HL-60 (cell line): ENCODE data around the gene SLC6A7.

ENCODE experiments used
- DNase-seq, 2 experiments: peaks; one replicate each; pipeline ENCODE4 v3.0.0-alpha.2; 2010 to 2020; ENCODE audit warnings: low read depth in 1 of 2, low spot score in 1 of 2
- H3K27ac ChIP-seq: fragments of 250-450 bp; sonication (Bioruptor Pico); replicated peaks from 2 replicates; pipeline ENCODE4 v1.5.1; 2020; ENCODE audit warnings: mild to moderate bottlenecking, moderate library complexity
- H3K27me3 ChIP-seq: fragments of 250-450 bp; sonication (Bioruptor Pico); 2 replicates; pipeline ENCODE4 v1.5.1; 2021; ENCODE audit warnings: mild to moderate bottlenecking, moderate library complexity; ENCODE audit not compliant: insufficient read depth, poor library complexity, severe bottlenecking
- H3K4me3 ChIP-seq: replicated peaks from 2 replicates; pipeline ENCODE4 v1.5.1; 2011; ENCODE audit warnings: mild to moderate bottlenecking, control low read depth, low read length; ENCODE audit not compliant: insufficient read depth
- GABPA ChIP-seq: IDR thresholded peaks from 2 replicates; pipeline ENCODE4 v1.6.1; 2012; ENCODE audit warnings: low read depth
- POLR2AphosphoS5 ChIP-seq: IDR thresholded peaks from 2 replicates; pipeline ENCODE4 v1.6.1; 2012; ENCODE audit warnings: low read depth
- SPI1 ChIP-seq: IDR thresholded peaks from 2 replicates; pipeline ENCODE4 v1.6.1; 2012; ENCODE audit warnings: low read depth, mild to moderate bottlenecking, borderline replicate concordance
- TF ChIP-seq, protein P1 (sequence below): IDR thresholded peaks from one replicate; pipeline ENCODE4 v1.5.1; 2011; ENCODE audit warnings: low read length, control low read depth, inconsistent platforms; ENCODE audit not compliant: insufficient read depth
- TF ChIP-seq, protein P2 (sequence below): IDR thresholded peaks from 2 replicates; pipeline ENCODE4 v1.6.1; 2012; ENCODE audit warnings: low read depth; ENCODE audit not compliant: insufficient replicate concordance

The SLC6A7 gene

DNA sequence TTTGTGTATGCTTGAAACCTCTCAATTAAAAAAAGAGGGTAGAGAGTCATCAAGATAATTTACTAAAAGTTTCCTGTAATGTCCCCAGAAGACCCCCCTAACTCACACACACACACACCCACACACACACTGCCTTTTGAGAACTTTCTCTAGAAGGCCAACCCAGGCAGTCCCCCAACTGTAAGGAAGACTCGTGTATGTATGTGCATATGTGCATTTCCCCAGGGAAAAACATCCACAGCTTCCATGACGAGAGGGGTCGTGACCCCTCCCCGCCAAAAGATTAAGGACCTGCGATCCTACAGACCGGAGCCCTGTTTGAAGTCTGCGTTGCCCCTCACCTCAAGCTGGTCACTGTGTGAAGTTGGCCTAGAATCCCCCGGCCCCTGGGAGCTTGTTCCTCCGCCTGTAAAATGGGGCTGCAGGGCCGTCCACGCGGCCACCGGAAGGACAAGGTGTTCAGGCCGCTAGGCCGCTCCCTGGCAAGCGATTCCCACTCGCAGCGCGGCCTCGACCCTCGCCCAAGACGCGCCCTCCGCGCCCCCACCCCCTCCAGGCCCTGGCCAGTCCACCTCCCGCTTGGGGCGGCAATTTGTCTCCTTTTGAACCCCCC is 23.7 kb upstream of the SLC6A7 start:
- Histone ChIP-seq H3K27me3 (no peaks in the 10 kb centered on the region), H3K4me3 (no peak overlapping the region), H3K27ac (no peak overlapping the region)
- no peak for DNase-seq
- TF ChIP-seq, protein P1, sequence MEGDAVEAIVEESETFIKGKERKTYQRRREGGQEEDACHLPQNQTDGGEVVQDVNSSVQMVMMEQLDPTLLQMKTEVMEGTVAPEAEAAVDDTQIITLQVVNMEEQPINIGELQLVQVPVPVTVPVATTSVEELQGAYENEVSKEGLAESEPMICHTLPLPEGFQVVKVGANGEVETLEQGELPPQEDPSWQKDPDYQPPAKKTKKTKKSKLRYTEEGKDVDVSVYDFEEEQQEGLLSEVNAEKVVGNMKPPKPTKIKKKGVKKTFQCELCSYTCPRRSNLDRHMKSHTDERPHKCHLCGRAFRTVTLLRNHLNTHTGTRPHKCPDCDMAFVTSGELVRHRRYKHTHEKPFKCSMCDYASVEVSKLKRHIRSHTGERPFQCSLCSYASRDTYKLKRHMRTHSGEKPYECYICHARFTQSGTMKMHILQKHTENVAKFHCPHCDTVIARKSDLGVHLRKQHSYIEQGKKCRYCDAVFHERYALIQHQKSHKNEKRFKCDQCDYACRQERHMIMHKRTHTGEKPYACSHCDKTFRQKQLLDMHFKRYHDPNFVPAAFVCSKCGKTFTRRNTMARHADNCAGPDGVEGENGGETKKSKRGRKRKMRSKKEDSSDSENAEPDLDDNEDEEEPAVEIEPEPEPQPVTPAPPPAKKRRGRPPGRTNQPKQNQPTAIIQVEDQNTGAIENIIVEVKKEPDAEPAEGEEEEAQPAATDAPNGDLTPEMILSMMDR = no peak
- TF ChIP-seq GABPA (no peak), POLR2AphosphoS5 (no peak), SPI1 (no peak)
- TF ChIP-seq, protein P2, sequence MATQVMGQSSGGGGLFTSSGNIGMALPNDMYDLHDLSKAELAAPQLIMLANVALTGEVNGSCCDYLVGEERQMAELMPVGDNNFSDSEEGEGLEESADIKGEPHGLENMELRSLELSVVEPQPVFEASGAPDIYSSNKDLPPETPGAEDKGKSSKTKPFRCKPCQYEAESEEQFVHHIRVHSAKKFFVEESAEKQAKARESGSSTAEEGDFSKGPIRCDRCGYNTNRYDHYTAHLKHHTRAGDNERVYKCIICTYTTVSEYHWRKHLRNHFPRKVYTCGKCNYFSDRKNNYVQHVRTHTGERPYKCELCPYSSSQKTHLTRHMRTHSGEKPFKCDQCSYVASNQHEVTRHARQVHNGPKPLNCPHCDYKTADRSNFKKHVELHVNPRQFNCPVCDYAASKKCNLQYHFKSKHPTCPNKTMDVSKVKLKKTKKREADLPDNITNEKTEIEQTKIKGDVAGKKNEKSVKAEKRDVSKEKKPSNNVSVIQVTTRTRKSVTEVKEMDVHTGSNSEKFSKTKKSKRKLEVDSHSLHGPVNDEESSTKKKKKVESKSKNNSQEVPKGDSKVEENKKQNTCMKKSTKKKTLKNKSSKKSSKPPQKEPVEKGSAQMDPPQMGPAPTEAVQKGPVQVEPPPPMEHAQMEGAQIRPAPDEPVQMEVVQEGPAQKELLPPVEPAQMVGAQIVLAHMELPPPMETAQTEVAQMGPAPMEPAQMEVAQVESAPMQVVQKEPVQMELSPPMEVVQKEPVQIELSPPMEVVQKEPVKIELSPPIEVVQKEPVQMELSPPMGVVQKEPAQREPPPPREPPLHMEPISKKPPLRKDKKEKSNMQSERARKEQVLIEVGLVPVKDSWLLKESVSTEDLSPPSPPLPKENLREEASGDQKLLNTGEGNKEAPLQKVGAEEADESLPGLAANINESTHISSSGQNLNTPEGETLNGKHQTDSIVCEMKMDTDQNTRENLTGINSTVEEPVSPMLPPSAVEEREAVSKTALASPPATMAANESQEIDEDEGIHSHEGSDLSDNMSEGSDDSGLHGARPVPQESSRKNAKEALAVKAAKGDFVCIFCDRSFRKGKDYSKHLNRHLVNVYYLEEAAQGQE = no peak

DNA sequence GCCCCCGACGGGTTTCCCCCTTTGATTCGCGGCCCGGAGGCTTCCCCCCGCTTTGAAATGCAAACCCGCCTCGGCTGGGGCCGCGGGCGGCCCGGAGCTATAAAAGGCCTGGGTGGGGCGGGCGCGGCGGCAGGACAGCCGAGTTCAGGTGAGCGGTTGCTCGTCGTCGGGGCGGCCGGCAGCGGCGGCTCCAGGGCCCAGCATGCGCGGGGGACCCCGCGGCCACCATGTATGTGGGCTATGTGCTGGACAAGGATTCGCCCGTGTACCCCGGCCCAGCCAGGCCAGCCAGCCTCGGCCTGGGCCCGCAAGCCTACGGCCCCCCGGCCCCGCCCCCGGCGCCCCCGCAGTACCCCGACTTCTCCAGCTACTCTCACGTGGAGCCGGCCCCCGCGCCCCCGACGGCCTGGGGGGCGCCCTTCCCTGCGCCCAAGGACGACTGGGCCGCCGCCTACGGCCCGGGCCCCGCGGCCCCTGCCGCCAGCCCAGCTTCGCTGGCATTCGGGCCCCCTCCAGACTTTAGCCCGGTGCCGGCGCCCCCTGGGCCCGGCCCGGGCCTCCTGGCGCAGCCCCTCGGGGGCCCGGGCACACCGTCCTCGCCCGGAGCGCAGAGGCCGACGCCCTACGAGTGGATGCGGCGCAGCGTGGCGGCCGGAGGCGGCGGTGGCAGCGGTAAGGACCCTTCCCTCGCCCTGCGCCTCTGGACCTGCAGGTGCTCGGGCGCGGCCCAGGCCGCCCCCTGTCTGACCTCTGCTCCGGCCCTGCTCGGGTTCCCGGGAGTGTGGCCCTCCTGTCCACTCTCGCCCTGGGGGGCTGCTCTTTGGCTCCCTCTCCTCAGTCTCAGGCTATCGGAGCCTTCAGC is 23.0 kb upstream of the SLC6A7 start, which contains the start of gene CDX1:
Gene CDX1 (plus strand): TSS at position 129 of the 862 bp plus-strand sequence. CDS start 99 bp downstream, at position 228.
- TF ChIP-seq GABPA = no peak
- TF ChIP-seq, protein P2 = no peak
- no peak for TF ChIP-seq SPI1
- TF ChIP-seq POLR2AphosphoS5 = no peak
- TF ChIP-seq, protein P1 = no peak
- Histone ChIP-seq H3K27ac (no peak within 1 kb of the TSS), H3K27me3 (no peaks in the 10 kb centered on the region), H3K4me3 (no peak within 1 kb of the TSS)
- no peak for DNase-seq

DNA sequence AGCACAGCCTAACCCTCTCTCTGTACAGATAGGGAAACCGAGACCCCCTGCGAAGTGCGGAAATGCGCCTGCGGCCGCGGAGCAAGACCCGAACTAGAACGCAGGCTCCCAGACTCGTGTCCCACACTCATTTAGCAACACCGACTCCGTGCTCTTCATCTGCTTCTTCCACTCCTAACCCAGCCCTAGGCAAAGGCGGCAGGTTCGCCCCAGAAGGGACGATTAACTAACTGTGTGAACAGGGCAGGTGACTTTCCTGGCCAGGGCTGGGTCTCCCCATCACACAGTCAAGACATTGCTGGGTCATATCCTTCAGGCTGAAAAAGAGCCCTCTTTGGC is 22.4 kb upstream of the SLC6A7 start:
- DNase-seq = no peak
- no peak overlapping the region for H3K27ac ChIP-seq
- no peaks in the 10 kb centered on the region for H3K27me3 ChIP-seq
- TF ChIP-seq, protein P1 = no peak
- TF ChIP-seq SPI1 (no peak), POLR2AphosphoS5 (no peak), GABPA (no peak)
- TF ChIP-seq, protein P2 = no peak
- H3K4me3 ChIP-seq = no peak overlapping the region
